ENCODE data around the gene ATG4A. TPM values are rescaled to one million over a fixed set of nuclear protein-coding genes. Genes with fewer than 3 reads are reported as not detected.

Gene ATG4A
- total RNA-seq, 1 donor from 2014 or later: 17.4 TPM

- Histone ChIP-seq H3K4me3 (no peak overlapping the region), H3K9me3 (no peaks in the 10 kb centered on the region), H3K27ac (no peak overlapping the region), H3K36me3 (no peaks in the 10 kb centered on the region), H3K4me1 (no peaks in the 10 kb centered on the region), H3K27me3 (ENCODE audit: low read depth) (no peaks in the 10 kb centered on the region)
- no peak for TF ChIP-seq CTCF (IDR thresholded peaks at IDR 0.05)
- ATAC-seq (no peak), DNase-seq (no peak)
- intact Hi-C loops (cut with DNase I): no loop called here
These were observed 31.8 kb upstream of the ATG4A start for GRCh38 chrX:108059801-108060200.

DNA sequence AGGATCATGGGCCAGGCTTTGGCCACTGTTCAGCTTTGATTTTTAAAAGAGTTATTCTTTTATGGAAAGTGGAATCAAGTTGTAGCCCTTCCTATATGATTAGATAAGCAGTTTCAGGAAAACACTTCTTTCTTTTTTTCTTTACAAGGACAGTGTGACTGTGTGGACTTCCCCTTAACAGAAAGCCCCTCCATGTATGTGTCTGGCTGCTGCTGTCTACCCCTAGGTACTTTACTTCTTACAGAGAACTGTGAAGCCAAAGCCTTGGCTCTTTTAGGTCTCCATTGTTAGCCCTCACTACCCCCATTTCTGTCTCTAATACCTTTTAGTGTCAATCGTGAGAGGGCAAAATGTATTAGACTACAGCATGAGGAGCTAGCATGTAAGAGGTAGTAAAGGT is 27.6 kb upstream of the ATG4A start:
- Histone ChIP-seq H3K36me3 (no peaks in the 10 kb centered on the region), H3K27me3 (ENCODE audit: low read depth) (no peaks in the 10 kb centered on the region), H3K27ac (no peak overlapping the region), H3K4me3 (no peak overlapping the region), H3K4me1 (no peaks in the 10 kb centered on the region), H3K9me3 (no peaks in the 10 kb centered on the region)
- DNase-seq: no peak
- ATAC-seq: no peak
- intact Hi-C loops (cut with DNase I): no loop called here
- TF ChIP-seq CTCF (IDR thresholded peaks at IDR 0.05): no peak

DNA sequence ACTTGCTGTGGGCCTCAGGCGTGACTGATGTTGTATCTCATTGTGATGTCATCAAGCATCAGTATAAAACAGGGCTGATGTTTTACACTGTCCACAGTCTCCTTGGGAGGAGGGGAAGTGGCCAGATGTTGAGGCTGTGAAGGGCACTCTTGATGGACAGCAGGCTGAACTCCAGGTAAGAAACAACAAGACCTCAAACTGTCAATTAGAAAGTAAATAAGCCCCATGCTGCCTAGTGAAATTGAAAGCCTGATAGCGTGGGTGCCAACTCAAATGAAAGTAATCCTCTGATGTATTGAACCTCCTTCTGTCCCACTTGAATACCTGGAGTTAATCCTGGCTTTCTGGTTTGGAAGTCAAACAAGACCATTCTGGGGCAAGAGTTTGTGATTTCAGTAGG is 27.0 kb upstream of the ATG4A start:
- no peaks in the 10 kb centered on the region for H3K4me1 ChIP-seq
- intact Hi-C loops (cut with DNase I): no loop called here
- H3K27ac ChIP-seq: no peak overlapping the region
- no peaks in the 10 kb centered on the region for H3K9me3 ChIP-seq
- TF ChIP-seq CTCF (IDR thresholded peaks at IDR 0.05): no peak
- no peak overlapping the region for H3K4me3 ChIP-seq
- no peaks in the 10 kb centered on the region for H3K36me3 ChIP-seq
- ATAC-seq (no peak), DNase-seq (no peak)
- no peaks in the 10 kb centered on the region for H3K27me3 ChIP-seq (ENCODE audit: low read depth)

DNA sequence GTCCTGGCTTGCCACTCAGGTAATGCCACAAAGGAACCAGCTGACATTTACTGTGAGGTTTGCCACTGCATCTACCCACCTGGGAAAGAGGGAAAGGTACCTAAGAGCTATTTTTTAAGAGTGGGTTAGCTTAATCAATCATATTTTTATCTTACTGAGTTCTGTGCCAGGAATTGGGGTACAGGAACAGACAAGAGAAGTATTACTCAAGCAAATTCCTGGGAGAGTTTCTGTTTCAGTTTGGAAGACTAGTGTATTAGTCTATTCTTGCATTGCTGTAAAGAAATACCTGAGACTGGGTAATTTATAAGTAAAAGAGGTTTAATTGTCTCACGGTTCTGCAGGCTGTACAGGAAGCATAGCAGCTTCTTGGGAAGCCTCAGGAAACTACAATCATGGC is 23.5 kb upstream of the ATG4A start:
- H3K27ac ChIP-seq: no peak overlapping the region
- intact Hi-C loops (cut with DNase I): no loop called here

DNA sequence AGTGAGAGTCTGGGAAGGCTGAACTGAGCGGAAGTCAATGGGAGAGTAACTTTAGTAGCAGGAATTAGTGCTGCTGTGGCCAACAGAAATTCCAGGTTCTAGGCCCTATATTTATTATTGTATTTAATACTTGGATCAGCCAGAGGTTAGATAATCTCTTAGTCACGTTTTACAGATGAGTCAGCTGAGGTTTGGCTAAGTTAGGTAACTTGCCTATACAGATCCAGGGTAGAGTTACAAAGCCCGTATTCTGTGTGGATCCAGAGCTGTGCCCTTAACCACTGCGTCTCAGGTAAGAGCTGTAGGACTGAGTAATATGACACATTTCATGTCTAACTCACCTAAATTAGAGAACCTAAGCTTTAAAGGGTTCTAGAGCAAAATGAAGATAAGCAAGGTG is 20.7 kb upstream of the ATG4A start:
- no peaks in the 10 kb centered on the region for H3K9me3 ChIP-seq
- DNase-seq (no peak), ATAC-seq (no peak)
- no peak for TF ChIP-seq CTCF (IDR thresholded peaks at IDR 0.05)
- no peaks in the 10 kb centered on the region for H3K4me1 ChIP-seq
- H3K36me3 ChIP-seq: no peaks in the 10 kb centered on the region
- no peak overlapping the region for H3K27ac ChIP-seq
- H3K27me3 ChIP-seq (ENCODE audit: low read depth): no peaks in the 10 kb centered on the region
- intact Hi-C loops (cut with DNase I): no loop called here
- H3K4me3 ChIP-seq: no peak overlapping the region

More for the DNA sequence above, 23.5 kb upstream of the ATG4A start:
- no peaks in the 10 kb centered on the region for H3K36me3 ChIP-seq
- no peaks in the 10 kb centered on the region for H3K27me3 ChIP-seq (ENCODE audit: low read depth)
- DNase-seq: no peak
- no peaks in the 10 kb centered on the region for H3K4me1 ChIP-seq
- no peak for TF ChIP-seq CTCF (IDR thresholded peaks at IDR 0.05)
- H3K9me3 ChIP-seq: no peaks in the 10 kb centered on the region
- no peak overlapping the region for H3K4me3 ChIP-seq
- ATAC-seq: no peak

- intact Hi-C loops (cut with DNase I): no loop called here
These were observed 20.0 kb upstream of the ATG4A start for GRCh38 chrX:108071578-108071977.

More at GRCh38 chrX:108071578-108071977, 20.0 kb upstream of the ATG4A start:
- no peak for TF ChIP-seq CTCF (IDR thresholded peaks at IDR 0.05)
- H3K36me3 ChIP-seq: no peaks in the 10 kb centered on the region
- DNase-seq (no peak), ATAC-seq (no peak)
- no peaks in the 10 kb centered on the region for H3K4me1 ChIP-seq
- H3K4me3 ChIP-seq: no peak overlapping the region
- H3K27ac ChIP-seq: no peak overlapping the region
- H3K27me3 ChIP-seq (ENCODE audit: low read depth): no peaks in the 10 kb centered on the region
- H3K9me3 ChIP-seq: no peaks in the 10 kb centered on the region
